ENCODE data around the gene PAQR5. TPM values are rescaled to one million over a fixed set of nuclear protein-coding genes. Genes with fewer than 3 reads are reported as not detected.

PAQR5 gene
- total and polyA plus RNA-seq, 7 donors = 0.36 to 19.7 (median 10.2) TPM; not detected in 2

DNA sequence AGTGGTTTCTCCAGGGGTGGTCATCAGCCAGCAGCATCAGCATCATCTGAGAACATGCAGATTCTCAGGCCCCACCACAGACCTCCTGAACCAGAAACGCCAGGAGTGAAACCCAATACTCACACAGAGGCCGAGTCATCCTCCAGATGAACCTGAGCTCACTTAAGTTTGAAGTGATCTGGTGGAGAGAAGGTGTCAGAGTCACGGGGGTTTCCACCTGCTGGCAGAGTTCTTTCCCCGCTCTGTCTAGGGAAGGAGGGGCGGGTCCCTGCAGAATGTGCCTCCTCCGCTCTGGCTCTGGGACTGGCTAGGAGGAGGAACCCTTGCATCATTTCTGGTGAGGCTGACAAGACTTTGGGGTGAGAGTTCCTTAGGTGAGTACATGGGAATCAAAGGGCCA lies 102.1 kb downstream of the PAQR5 start:
- H3K36me3 ChIP-seq = no peaks in the 10 kb centered on the region
- H3K4me1 ChIP-seq = peaks cover 0 to 7% (median 3%) of the 10 kb centered on the region in 4 donors
- no peak overlapping the region for H3K4me3 ChIP-seq
- H3K9me3 ChIP-seq = no peaks in the 10 kb centered on the region
- intact Hi-C loops (cut with DNase I) = no loop called here
- no peaks in the 10 kb centered on the region for H3K27me3 ChIP-seq
- no peak for DNase-seq
- TF ChIP-seq POLR2AphosphoS5 (IDR thresholded peaks at IDR 0.05) (no peak), EP300 (IDR thresholded peaks at IDR 0.05) (no peak), POLR2A (IDR thresholded peaks at IDR 0.05) (no peak)
- 89 to 94% methylated on average over 6 of the region's 6 CpGs for WGBS, 2 donors
- H3K27ac ChIP-seq = no peak overlapping the region

GRCh38 chr15:69402816-69403215 lies 104.1 kb downstream of the PAQR5 start:
- Histone ChIP-seq H3K4me3 (no peak overlapping the region), H3K27ac (no peak overlapping the region), H3K36me3 (no peaks in the 10 kb centered on the region), H3K27me3 (no peaks in the 10 kb centered on the region), H3K9me3 (no peaks in the 10 kb centered on the region), H3K4me1 (peaks cover 0 to 7% (median 3%) of the 10 kb centered on the region in 4 donors)
- TF ChIP-seq EP300 (IDR thresholded peaks at IDR 0.05) (no peak), CTCF (IDR thresholded peaks at IDR 0.05) (no peak), POLR2A (IDR thresholded peaks at IDR 0.05) (no peak)
- 95 to 96% methylated on average over 2 of the region's 2 CpGs for WGBS, 2 donors
- intact Hi-C loops (cut with DNase I) = no loop called here
- no peak for DNase-seq

DNA sequence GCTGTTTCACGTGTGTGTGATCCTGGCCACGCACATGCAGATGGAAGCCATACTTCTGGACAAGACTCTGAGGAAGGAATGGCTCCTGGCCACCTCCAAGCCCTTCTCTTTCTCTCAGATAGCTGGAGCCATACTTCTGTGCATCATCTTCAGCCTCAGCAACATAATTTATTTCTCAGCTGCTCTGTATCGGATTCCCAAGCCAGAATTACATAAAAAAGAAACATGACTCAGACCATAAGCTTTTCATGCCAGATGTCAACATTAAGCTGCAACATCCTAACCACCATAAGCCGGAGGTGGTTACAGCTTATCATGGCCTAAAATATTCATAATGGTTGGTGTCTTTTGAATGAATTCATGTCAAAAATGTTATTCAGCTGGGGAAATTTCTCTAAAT lies 104.9 kb downstream of the PAQR5 start:
- H3K4me1 ChIP-seq = peaks cover 0 to 7% (median 3%) of the 10 kb centered on the region in 4 donors
- no peak for TF ChIP-seq POLR2A (IDR thresholded peaks at IDR 0.05)
- TF ChIP-seq EP300 (IDR thresholded peaks at IDR 0.05) = no peak
- no peak for TF ChIP-seq POLR2AphosphoS5 (IDR thresholded peaks at IDR 0.05)
- no peak for TF ChIP-seq CTCF (IDR thresholded peaks at IDR 0.05)
- no peaks in the 10 kb centered on the region for H3K36me3 ChIP-seq
- H3K9me3 ChIP-seq = no peaks in the 10 kb centered on the region
- DNase-seq = no peak
- no peak overlapping the region for H3K27ac ChIP-seq
- WGBS, 2 donors = 77 to 78% methylated on average over 4 of the region's 4 CpGs
- H3K27me3 ChIP-seq = no peaks in the 10 kb centered on the region
- no peak overlapping the region for H3K4me3 ChIP-seq
- intact Hi-C loops (cut with DNase I) = no loop called here

- no peak for DNase-seq
- WGBS, 2 donors = 58 to 60% methylated on average over 3 of the region's 3 CpGs
- H3K27me3 ChIP-seq = no peaks in the 10 kb centered on the region
- peaks cover 0 to 10% (median 3%) of the 10 kb centered on the region in 4 donors for H3K4me1 ChIP-seq
- no peak overlapping the region for H3K4me3 ChIP-seq
- no peak overlapping the region for H3K27ac ChIP-seq
- TF ChIP-seq POLR2AphosphoS5 (IDR thresholded peaks at IDR 0.05) (no peak), EP300 (IDR thresholded peaks at IDR 0.05) (no peak), POLR2A (IDR thresholded peaks at IDR 0.05) (no peak), CTCF (IDR thresholded peaks at IDR 0.05) (no peak)
- no peaks in the 10 kb centered on the region for H3K36me3 ChIP-seq
- H3K9me3 ChIP-seq = no peaks in the 10 kb centered on the region
- intact Hi-C loops (cut with DNase I) = no loop called here
These were observed 106.4 kb downstream of the PAQR5 start for GRCh38 chr15:69405110-69405509.

GRCh38 chr15:69407719-69408400 lies 109.1 kb downstream of the PAQR5 start:
- Histone ChIP-seq H3K36me3 (no peaks in the 10 kb centered on the region), H3K27me3 (no peaks in the 10 kb centered on the region), H3K4me3 (no peak overlapping the region), H3K27ac (no peak overlapping the region), H3K4me1 (peaks cover 0 to 15% (median 3%) of the 10 kb centered on the region in 4 donors), H3K9me3 (no peaks in the 10 kb centered on the region)
- WGBS, 2 donors = 91 to 95% methylated on average over 3 of the region's 3 CpGs
- intact Hi-C loops (cut with DNase I) = no loop called here
- no peak for TF ChIP-seq CTCF (IDR thresholded peaks at IDR 0.05)
- TF ChIP-seq POLR2AphosphoS5 (IDR thresholded peaks at IDR 0.05) = no peak
- no peak for TF ChIP-seq EP300 (IDR thresholded peaks at IDR 0.05)
- TF ChIP-seq POLR2A (IDR thresholded peaks at IDR 0.05) = no peak
- no peak for DNase-seq

Measured in sigmoid colon (tissue), 7 donors.